Psoas muscle (tissue), 8 donors: ENCODE results near the gene MX2. TPM values are rescaled to one million over a fixed set of nuclear protein-coding genes. Genes with fewer than 3 reads are reported as not detected.

Source experiments
- ATAC-seq, 4 donors: fragments of 200-7000 bp; cut with Tn5 transposase; one replicate each; pipeline ENCODE4 v1.9.1; 2020; ENCODE audit warnings: moderate library complexity in 3 of 4, mild to moderate bottlenecking in 2 of 4
- DNase-seq, 2 donors: peaks; one replicate each; pipeline ENCODE4 v3.0.0-alpha.2; 2020
- H3K27ac ChIP-seq: fragments of 200-600 bp; one replicate; pipeline ENCODE4 v1.8.0; 2022
- H3K27me3 ChIP-seq, 3 donors: fragments of 200-600 bp in 1 of 3; one replicate each; pipeline versions ENCODE4 v1.6.1 to v1.8.0; 2013 to 2022; ENCODE audit warnings: low read length in 2 of 3, mild to moderate bottlenecking in 2 of 3, moderate library complexity in 1 of 3; ENCODE audit not compliant: insufficient read depth in 3 of 3
- H3K36me3 ChIP-seq, 2 donors: fragments of 200-600 bp in 1 of 2; one replicate each; pipeline versions ENCODE4 v1.6.1 to v1.8.0; 2013 to 2022; ENCODE audit warnings: low read depth in 1 of 2, mild to moderate bottlenecking in 1 of 2, moderate library complexity in 1 of 2; ENCODE audit not compliant: insufficient read depth in 1 of 2
- H3K4me1 ChIP-seq: fragments of 200-600 bp; one replicate; pipeline ENCODE4 v1.8.0; 2022
- H3K4me3 ChIP-seq: fragments of 200-600 bp; one replicate; pipeline ENCODE4 v1.8.0; 2022; ENCODE audit warnings: mild to moderate bottlenecking
- H3K9me3 ChIP-seq: fragments of 200-600 bp; one replicate; pipeline ENCODE4 v1.8.0; 2022
- WGBS, 3 donors: extraction: QIAGEN DNeasy Blood & Tissue Kit; methylation state at CpG; one replicate each; pipeline versions ENCODE4 v1.1.6 to v1.1.7; 2013; 5-methylcytosine and 5-hydroxymethylcytosine counted together
- intact Hi-C, 2 donors: fragments of 100-400 bp; cut with DNase I; formaldehyde crosslinking; loops; one replicate each; pipeline versions ENCODE4 v1.11.0 to v1.14.2; 2022
- polyA plus RNA-seq, 3 donors: library from polyadenylated mRNA; stranded (reverse); fragments of 200-250 nt; gene quantifications; one replicate each; pipeline ENCODE4 v1.2.3, GENCODE V29; 2013
- total RNA-seq, 4 donors: library from RNA; stranded (reverse); fragmentation: NEBNext Ultra II Directional in 2 of 4; extraction: Animal tissue kit (Norgen Biotek cat#: 25700) in 2 of 4; gene quantifications; one replicate each; pipeline versions ENCODE4 v1.2.1 to v1.2.4, GENCODE V29; 2021 to 2023
- TF ChIP-seq, protein P1 (sequence below): fragments of 200-600 bp; IDR thresholded peaks from one replicate; pipeline ENCODE4 v1.8.0; 2022; ENCODE audit warnings: antibody characterized with exemption
- donor health status: healthy with polysubstance abuse.
- donor health status: DM: no; HTN: no; CAD: no; lungs with moderate emphysema.
- donor health status: Bipolar disorder and iron deficiency.
- donor health status: healthy.
- donor health status: DM: yes; HTN: yes; CAD: no.
- donor health status: DM: no; HTN: no; CAD: no.
- donor health status: DM: no; HTN: no; CAD: no.
- donor health status: DM: yes; HTN: yes; CAD: no.

The MX2 gene
- total and polyA plus RNA-seq, 7 donors, result 1.2 to 3.6 (median 2.7) TPM

DNA sequence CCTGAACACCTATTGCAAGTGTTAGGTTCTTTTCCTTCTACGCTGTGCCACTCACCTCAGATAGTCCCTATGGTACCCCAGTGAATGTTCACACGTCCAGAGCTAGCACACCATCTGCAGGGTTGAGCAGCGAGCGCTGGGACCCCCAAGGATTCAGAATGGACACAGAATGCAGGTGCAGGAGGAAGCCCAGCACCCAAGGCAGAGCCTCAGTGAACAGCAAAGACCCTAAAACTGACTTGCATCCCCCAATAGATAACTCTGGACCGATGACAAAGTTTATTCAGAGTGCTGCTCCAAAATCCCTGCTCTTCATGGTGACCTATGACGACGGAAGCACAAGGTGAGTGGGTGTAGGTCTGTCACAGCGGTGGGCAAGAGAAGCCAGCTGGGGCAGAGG is 15.1 kb upstream of the MX2 start:
- no peaks in the 10 kb centered on the region for H3K4me1 ChIP-seq
- TF ChIP-seq, protein P1, sequence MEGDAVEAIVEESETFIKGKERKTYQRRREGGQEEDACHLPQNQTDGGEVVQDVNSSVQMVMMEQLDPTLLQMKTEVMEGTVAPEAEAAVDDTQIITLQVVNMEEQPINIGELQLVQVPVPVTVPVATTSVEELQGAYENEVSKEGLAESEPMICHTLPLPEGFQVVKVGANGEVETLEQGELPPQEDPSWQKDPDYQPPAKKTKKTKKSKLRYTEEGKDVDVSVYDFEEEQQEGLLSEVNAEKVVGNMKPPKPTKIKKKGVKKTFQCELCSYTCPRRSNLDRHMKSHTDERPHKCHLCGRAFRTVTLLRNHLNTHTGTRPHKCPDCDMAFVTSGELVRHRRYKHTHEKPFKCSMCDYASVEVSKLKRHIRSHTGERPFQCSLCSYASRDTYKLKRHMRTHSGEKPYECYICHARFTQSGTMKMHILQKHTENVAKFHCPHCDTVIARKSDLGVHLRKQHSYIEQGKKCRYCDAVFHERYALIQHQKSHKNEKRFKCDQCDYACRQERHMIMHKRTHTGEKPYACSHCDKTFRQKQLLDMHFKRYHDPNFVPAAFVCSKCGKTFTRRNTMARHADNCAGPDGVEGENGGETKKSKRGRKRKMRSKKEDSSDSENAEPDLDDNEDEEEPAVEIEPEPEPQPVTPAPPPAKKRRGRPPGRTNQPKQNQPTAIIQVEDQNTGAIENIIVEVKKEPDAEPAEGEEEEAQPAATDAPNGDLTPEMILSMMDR, result no peak
- H3K4me3 ChIP-seq, result no peak overlapping the region
- no peaks in the 10 kb centered on the region for H3K27me3 ChIP-seq
- no peak overlapping the region for H3K27ac ChIP-seq
- no peaks in the 10 kb centered on the region for H3K36me3 ChIP-seq
- DNase-seq, result no peak
- 75 to 83% (median 80%) methylated on average over 8 of the region's 8 CpGs for WGBS, 3 donors
- peaks cover 4% of the 10 kb centered on the region for H3K9me3 ChIP-seq
- intact Hi-C loops, result no loop called here
- no peak for ATAC-seq

DNA sequence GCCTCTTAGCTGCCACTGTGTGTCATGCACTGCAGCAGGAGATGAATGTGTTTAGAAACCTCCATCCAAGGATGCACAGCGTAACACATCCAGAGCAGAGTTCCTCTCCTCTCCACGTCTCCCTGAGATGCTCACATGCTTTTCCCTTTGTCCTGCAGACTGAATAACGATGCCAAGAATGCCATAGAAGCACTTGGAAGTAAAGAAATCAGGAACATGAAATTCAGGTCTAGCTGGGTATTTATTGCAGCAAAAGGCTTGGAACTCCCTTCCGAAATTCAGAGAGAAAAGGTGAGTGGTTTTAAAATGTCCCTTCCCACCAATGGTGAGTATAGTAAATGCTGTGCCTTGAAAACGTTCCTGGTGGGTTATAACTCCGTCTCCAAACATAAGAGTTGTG is 13.4 kb upstream of the MX2 start:
- Histone ChIP-seq H3K36me3 (no peaks in the 10 kb centered on the region), H3K9me3 (no peaks in the 10 kb centered on the region), H3K4me3 (no peak overlapping the region), H3K27ac (no peak overlapping the region), H3K4me1 (no peaks in the 10 kb centered on the region), H3K27me3 (peaks cover 0 to 2% (median 0%) of the 10 kb centered on the region in 3 donors)
- ATAC-seq (no peak), DNase-seq (no peak)
- TF ChIP-seq, protein P1, result no peak
- intact Hi-C loops, result no loop called here
- WGBS, 3 donors, result 51 to 56% (median 55%) methylated on average over 6 of the region's 6 CpGs

DNA sequence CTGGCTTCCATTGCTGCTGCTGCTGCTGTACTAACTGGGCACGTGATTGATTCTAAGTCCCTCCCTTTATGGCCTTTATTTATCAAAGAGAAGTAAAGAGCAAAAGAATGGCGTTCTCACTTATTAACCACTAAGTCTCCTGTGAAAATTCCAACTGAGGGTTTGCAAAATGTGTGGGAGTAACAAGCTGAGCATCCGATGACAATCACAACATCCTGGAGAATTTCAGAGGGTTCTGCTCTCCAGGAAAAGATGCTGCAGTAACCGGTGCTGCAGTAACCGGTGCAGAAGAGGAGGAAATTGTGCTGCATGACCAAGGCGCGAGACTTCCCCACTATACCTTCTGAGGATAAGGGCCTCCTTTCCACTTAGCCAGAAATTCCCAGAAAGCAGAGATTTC is 12.7 kb upstream of the MX2 start:
- 66 to 67% (median 66%) methylated on average over 7 of the region's 7 CpGs for WGBS, 3 donors
- DNase-seq (no peak), ATAC-seq (no peak)
- H3K27ac ChIP-seq, result no peak overlapping the region
- H3K27me3 ChIP-seq, result peaks cover 0 to 4% (median 0%) of the 10 kb centered on the region in 3 donors
- intact Hi-C loops, result no loop called here
- H3K36me3 ChIP-seq, result no peaks in the 10 kb centered on the region
- TF ChIP-seq, protein P1, result no peak
- H3K9me3 ChIP-seq, result no peaks in the 10 kb centered on the region
- no peaks in the 10 kb centered on the region for H3K4me1 ChIP-seq
- H3K4me3 ChIP-seq, result no peak overlapping the region

DNA sequence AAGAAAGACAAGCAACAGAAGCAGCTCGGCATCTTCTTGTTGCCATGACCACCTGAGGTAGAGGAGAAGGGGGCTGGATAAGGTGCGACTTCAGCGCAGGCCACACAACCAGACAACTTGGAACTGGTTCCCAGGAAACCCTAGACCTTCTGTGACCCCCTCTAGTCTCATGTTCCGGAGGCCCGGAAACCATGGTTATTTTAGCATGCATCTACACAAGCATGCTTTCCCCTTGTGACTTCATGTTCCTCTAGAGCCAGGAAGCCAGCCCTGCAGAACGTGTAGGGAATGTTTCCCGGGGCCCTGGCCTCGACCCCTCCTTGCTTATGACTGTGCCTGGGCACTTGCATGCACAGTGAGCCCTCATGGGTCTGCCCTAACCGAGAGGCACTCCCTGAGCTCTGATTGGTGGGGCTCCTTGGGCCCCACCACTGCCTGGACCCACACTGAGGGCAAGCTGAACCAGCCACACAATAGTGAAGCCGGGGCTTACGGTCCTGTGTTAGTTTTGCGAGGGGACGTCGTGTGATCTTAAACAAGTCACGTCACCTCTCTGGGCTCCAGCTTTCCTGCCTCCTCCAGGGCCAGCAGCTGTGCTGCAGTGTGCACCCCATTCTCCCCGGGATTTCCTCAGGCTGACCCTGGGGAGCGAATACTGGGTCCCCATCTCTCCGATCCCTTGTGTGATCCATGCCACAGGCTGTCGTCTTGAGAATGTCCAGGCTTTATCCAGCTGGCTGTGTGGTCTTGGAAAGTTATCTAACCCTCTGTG is 12.0 kb upstream of the MX2 start:
- TF ChIP-seq, protein P1, result no peak
- H3K27ac ChIP-seq, result no peak overlapping the region
- ATAC-seq (no peak), DNase-seq (no peak)
- intact Hi-C loops, result no loop called here
- H3K27me3 ChIP-seq, result peaks cover 0 to 4% (median 0%) of the 10 kb centered on the region in 3 donors
- H3K4me3 ChIP-seq, result no peak overlapping the region
- WGBS, 3 donors, result 67 to 71% (median 71%) methylated on average over 19 of the region's 19 CpGs
- H3K9me3 ChIP-seq, result no peaks in the 10 kb centered on the region
- no peaks in the 10 kb centered on the region for H3K4me1 ChIP-seq
- H3K36me3 ChIP-seq, result no peaks in the 10 kb centered on the region
